Breast epithelium (tissue), 4 donors: ENCODE results near the gene CLSTN2. TPM values are rescaled to one million over a fixed set of nuclear protein-coding genes. Genes with fewer than 3 reads are reported as not detected.

Experiments used
- DNase-seq, 2 donors: peaks; one replicate each; pipeline ENCODE4 v3.0.0-alpha.2; 2019; ENCODE audit warnings: low spot score in 2 of 2
- H3K27ac ChIP-seq, 2 donors: fragments of 200-600 bp; sonication (generic) in 1 of 2; one replicate each; pipeline ENCODE4 v1.5.1; 2016 to 2019; ENCODE audit warnings: mild to moderate bottlenecking in 1 of 2
- H3K27me3 ChIP-seq, 2 donors: fragments of 200-600 bp; sonication (generic) in 1 of 2; one replicate each; pipeline versions ENCODE4 v1.5.1 to v1.6.0; 2017 to 2019; ENCODE audit warnings: control low read depth in 1 of 2, mild to moderate bottlenecking in 1 of 2
- H3K36me3 ChIP-seq: fragments of 200-600 bp; one replicate; pipeline ENCODE4 v1.5.1; 2019
- H3K4me1 ChIP-seq, 2 donors: fragments of 200-600 bp; sonication (generic); one replicate each; pipeline ENCODE4 v1.5.1; 2016 to 2019; ENCODE audit warnings: control low read depth in 1 of 2
- H3K4me3 ChIP-seq, 3 donors: fragments of 200-600 bp; sonication (generic); 1 replicate in 2 of 3; 2 replicates in 1 of 3; pipeline ENCODE4 v1.5.1; 2016 to 2019; ENCODE audit warnings: mild to moderate bottlenecking in 3 of 3, moderate library complexity in 2 of 3
- H3K9me3 ChIP-seq, 2 donors: fragments of 200-600 bp; sonication (generic) in 1 of 2; one replicate each; pipeline ENCODE4 v1.5.1; 2016 to 2019; ENCODE audit warnings: control low read depth in 1 of 2
- CTCF ChIP-seq, 3 donors: fragments of 450-650 bp; IDR thresholded peaks; one replicate each; pipeline ENCODE4 v1.5.1; 2016 to 2017; ENCODE audit warnings: antibody characterized with exemption in 3 of 3, mild to moderate bottlenecking in 3 of 3, moderate library complexity in 3 of 3
- POLR2A ChIP-seq: fragments of 450-650 bp; IDR thresholded peaks from one replicate; pipeline ENCODE4 v1.6.1; 2016; ENCODE audit warnings: antibody characterized with exemption, mild to moderate bottlenecking, moderate library complexity
- POLR2AphosphoS5 ChIP-seq, 3 donors: sonication (generic); formaldehyde crosslinking; IDR thresholded peaks; one replicate each; pipeline ENCODE4 v1.6.1; 2017; ENCODE audit warnings: antibody characterized with exemption in 3 of 3
- intact Hi-C: fragments of 100-400 bp; cut with DNase I; formaldehyde crosslinking; loops from one replicate; pipeline ENCODE4 v1.15.1; 2023; ENCODE audit warnings: low total_unique reads
- total RNA-seq, 3 donors: library from RNA; depleted of rRNA; stranded (reverse); fragments of >200 nt; gene quantifications; one replicate each; pipeline ENCODE4 v1.1.0, GENCODE V29; 2016

Gene CLSTN2
- total RNA-seq, 3 donors from 2014 or later = 15.5 to 75.5 (median 33.1) TPM

- intact Hi-C loops = no loop called here
- no peaks in the 10 kb centered on the region for H3K36me3 ChIP-seq
- no peaks in the 10 kb centered on the region for H3K9me3 ChIP-seq
- TF ChIP-seq POLR2AphosphoS5 (IDR thresholded peaks at IDR 0.05) (no peak), CTCF (IDR thresholded peaks at IDR 0.05) (no peak)
- H3K4me1 ChIP-seq = no peaks in the 10 kb centered on the region
- DNase-seq = no peak
- H3K27ac ChIP-seq = no peak overlapping the region
- H3K4me3 ChIP-seq = no peak overlapping the region
- no peaks in the 10 kb centered on the region for H3K27me3 ChIP-seq
Observed at GRCh38 chr3:140162551-140162950, 227.6 kb downstream of the CLSTN2 start.

- intact Hi-C loops = no loop called here
- no peak for TF ChIP-seq POLR2AphosphoS5 (IDR thresholded peaks at IDR 0.05)
- no peak for TF ChIP-seq CTCF (IDR thresholded peaks at IDR 0.05)
- TF ChIP-seq POLR2A = no peak
- no peaks in the 10 kb centered on the region for H3K36me3 ChIP-seq
- no peak overlapping the region for H3K27ac ChIP-seq
- no peaks in the 10 kb centered on the region for H3K27me3 ChIP-seq
- no peaks in the 10 kb centered on the region for H3K9me3 ChIP-seq
- DNase-seq = no peak
- H3K4me1 ChIP-seq = no peaks in the 10 kb centered on the region
- H3K4me3 ChIP-seq = no peak overlapping the region
Observed at GRCh38 chr3:140163159-140163763, 228.3 kb downstream of the CLSTN2 start.

- TF ChIP-seq POLR2AphosphoS5 (IDR thresholded peaks at IDR 0.05) = no peak
- TF ChIP-seq CTCF (IDR thresholded peaks at IDR 0.05) = no peak
- TF ChIP-seq POLR2A = no peak
- H3K27ac ChIP-seq = no peak overlapping the region
- no peak overlapping the region for H3K4me3 ChIP-seq
- no peaks in the 10 kb centered on the region for H3K36me3 ChIP-seq
- H3K9me3 ChIP-seq = no peaks in the 10 kb centered on the region
- no peak for DNase-seq
- intact Hi-C loops = no loop called here
- no peaks in the 10 kb centered on the region for H3K27me3 ChIP-seq
- H3K4me1 ChIP-seq = no peaks in the 10 kb centered on the region
Observed at GRCh38 chr3:140164156-140164555, 229.2 kb downstream of the CLSTN2 start.

GRCh38 chr3:140164922-140165590 lies 230.1 kb downstream of the CLSTN2 start:
- H3K27me3 ChIP-seq = no peaks in the 10 kb centered on the region
- intact Hi-C loops = no loop called here
- H3K4me1 ChIP-seq = no peaks in the 10 kb centered on the region
- no peak for DNase-seq
- H3K27ac ChIP-seq = no peak overlapping the region
- TF ChIP-seq POLR2A (no peak), CTCF (IDR thresholded peaks at IDR 0.05) (no peak), POLR2AphosphoS5 (IDR thresholded peaks at IDR 0.05) (no peak)
- no peaks in the 10 kb centered on the region for H3K36me3 ChIP-seq
- H3K9me3 ChIP-seq = no peaks in the 10 kb centered on the region
- H3K4me3 ChIP-seq = no peak overlapping the region

GRCh38 chr3:140165781-140166180 lies 230.8 kb downstream of the CLSTN2 start:
- Histone ChIP-seq H3K27me3 (no peaks in the 10 kb centered on the region), H3K36me3 (no peaks in the 10 kb centered on the region), H3K27ac (no peak overlapping the region), H3K4me1 (no peaks in the 10 kb centered on the region), H3K4me3 (no peak overlapping the region), H3K9me3 (no peaks in the 10 kb centered on the region)
- DNase-seq = no peak
- intact Hi-C loops = no loop called here
- TF ChIP-seq POLR2AphosphoS5 (IDR thresholded peaks at IDR 0.05) (no peak), POLR2A (no peak)
